HCEC 1CT (cell line): ENCODE results near the gene REV1.
"Not testable (repeated sequence)": the region's sequence is repeated elsewhere in the genome, so short reads cannot be mapped to it uniquely, and the experiment has no call there.

Experiments used
- DNase-seq: peaks from one replicate; pipeline ENCODE4 v3.0.0-alpha.2; 2017

Gene REV1

GRCh38 chr2:99489761-99490622 is at the start of gene REV1:
TSS of gene REV1 (minus strand) at chr2:99490017. CDS start at chr2:99464975, 25,042 bp downstream.
- peak; percentile 92 for DNase-seq

GRCh38 chr2:99537910-99538485 is 48.2 kb upstream of the REV1 start:
- no peak for DNase-seq

- no peak for DNase-seq
These were observed 34.2 kb upstream of the REV1 start for GRCh38 chr2:99524056-99524455.

GRCh38 chr2:99522157-99522556 is 32.3 kb upstream of the REV1 start:
- no peak for DNase-seq

GRCh38 chr2:99520813-99521212 is 31.0 kb upstream of the REV1 start:
- DNase-seq: no peak

DNA sequence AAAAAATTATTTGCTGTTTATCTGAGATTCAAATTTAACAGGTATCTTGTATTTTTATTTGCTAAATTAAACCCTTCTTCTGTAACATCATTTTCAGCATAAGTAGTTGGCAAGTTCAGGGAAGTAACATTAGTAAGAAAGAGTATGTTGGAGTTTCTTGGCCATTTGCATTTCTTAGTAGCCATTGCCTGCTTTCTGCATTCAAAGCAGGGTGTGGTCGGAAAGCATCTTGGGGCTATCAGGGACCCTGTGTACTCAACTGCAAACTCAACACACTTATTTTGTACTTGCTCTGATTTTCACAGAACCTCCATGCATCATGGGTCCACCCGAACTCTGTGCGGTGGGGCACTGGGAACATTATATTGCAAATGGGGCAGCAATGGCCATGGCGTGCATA is 30.4 kb upstream of the REV1 start:
- no peak for DNase-seq

GRCh38 chr2:99514357-99514756 is 24.5 kb upstream of the REV1 start:
- DNase-seq: no peak

DNA sequence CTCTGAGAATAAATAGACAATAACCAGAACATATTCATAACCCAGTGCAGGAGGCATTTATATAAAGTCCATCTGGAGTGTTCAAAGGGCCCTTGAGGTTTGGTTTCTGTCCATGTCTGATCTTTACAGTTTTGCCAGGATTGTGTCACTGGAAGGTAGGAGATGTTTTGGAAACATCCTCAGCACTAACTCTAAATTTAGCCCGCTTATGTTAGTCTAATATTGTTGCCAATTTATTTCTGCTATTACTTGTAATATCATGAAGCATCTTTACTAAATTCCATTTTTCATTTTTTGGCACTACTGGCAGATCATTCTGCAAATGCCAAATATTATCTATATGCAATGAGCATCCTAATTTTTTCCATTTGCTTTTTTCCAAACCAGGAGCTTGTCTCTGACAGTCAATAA is 22.4 kb upstream of the REV1 start:
- DNase-seq: no peak

- no peak for DNase-seq
These were observed 19.6 kb upstream of the REV1 start for GRCh38 chr2:99509387-99509786.

DNA sequence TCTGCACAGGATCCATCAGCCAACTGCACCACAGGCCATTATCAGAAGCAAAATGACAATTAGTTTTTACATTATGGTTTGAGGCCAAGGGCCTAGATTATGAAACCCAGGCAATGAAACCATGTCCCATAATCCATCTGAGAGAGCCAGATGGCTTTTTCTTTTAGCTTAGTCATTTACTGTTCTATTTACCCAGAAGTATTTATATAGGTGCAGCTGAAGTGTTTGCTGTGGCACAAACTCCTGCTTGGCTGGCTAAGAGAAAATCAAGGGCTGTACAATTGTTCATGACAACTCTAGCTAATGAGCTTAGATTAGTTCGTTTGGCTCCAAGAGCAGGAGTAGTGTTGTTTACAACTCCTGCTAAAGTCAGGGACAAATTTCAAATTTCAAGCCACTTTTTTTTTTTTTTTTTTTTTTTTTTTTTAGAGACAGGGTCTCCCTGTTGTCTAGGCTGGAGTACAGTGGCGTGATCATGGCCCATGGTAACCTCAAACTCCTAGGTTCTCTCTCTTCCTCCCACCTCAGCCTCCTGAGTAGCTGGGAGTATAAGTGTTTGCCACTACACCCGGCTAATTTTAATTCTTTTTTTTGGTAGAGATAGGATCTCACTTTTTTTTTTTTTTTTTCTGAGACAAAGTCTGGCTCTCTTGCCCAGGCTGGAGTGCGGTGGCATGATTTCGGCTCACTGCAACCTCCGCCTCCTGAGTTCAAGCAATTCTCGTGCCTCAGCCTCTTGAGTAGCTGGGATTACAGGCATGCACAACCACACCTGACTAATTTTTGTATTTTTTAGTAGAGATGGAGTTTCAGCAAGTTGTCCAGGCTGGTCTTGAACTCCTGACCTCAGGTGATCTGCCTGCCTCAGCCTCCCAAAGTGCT is 18.4 kb upstream of the REV1 start:
- no peak for DNase-seq

GRCh38 chr2:99504844-99505584 is 15.2 kb upstream of the REV1 start:
- no peak for DNase-seq

DNA sequence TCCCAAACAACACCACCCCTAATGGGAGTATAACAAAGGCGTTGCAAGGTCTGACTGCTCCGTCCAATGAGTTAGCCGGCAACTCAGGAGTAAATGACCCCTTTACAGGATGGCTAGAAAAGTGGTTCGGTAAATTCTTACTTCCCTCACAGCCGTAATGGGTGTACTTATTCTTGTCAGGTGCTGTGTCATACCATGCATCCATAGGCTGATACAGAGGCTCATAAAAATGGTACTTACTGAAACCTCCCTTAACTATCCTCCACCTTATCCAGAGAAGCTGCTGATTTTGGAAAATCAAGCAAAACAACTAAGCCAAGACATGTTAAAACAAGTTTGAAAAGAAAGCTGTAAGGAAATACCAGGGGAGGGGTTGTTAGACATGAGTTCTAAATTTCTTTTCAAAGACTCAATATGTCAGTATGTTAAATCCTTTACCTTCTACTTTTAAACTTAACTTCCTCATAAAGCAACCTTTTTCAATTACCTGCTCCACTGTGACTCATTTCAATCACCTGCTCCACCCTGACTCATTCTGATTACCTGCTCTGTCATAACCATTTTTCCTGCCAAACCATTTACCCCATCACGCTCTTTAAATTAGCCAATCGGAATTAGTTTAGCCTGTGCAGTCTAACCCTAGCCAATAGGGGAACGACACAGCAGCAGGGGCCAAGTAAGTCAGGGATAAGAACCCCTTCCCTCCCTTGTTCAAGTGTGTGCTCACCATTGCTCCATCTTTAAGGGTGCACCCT is 14.0 kb upstream of the REV1 start:
- not testable (repeated sequence) for DNase-seq

GRCh38 chr2:99496021-99496420 is 6.2 kb upstream of the REV1 start:
- no peak for DNase-seq

DNA sequence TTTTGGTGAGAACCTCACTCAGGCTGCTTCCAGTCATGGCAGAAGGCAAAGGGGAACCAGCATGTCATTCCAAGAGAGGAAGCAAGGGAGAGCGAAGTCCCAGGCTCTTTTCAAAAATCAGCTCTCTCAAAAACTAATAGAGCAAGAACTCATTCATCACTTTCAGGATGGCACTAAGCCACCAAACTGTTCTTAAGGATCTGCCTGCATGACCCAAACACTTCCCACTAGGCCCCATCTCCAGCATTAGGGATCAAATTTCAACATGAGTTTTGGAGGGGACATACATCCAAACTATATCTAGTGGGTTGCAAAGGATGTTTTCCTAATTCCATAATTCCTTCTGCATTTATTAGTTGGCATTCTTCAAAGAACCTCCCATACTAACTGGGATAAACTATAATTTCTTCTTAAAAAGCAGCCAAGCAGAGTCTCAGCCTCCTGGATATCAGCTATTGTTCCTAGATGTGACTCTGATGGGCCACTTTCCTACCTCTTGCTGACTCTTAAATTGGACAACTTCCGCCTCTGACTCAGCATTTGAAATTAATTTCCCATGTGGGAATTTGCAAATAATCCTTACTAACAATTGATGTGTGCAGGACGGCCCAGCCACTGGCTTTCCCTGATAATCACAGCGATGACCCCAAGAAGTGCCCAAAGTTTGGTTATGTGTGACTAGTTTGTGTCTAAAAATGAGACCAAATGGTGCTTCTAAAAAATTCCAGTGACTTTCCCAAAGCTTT is 5.5 kb upstream of the REV1 start:
- no peak for DNase-seq

GRCh38 chr2:99492721-99493120 is 2.9 kb upstream of the REV1 start:
- DNase-seq: no peak

- DNase-seq: no peak
These were observed 1.0 kb upstream of the REV1 start for GRCh38 chr2:99490623-99491461.

DNA sequence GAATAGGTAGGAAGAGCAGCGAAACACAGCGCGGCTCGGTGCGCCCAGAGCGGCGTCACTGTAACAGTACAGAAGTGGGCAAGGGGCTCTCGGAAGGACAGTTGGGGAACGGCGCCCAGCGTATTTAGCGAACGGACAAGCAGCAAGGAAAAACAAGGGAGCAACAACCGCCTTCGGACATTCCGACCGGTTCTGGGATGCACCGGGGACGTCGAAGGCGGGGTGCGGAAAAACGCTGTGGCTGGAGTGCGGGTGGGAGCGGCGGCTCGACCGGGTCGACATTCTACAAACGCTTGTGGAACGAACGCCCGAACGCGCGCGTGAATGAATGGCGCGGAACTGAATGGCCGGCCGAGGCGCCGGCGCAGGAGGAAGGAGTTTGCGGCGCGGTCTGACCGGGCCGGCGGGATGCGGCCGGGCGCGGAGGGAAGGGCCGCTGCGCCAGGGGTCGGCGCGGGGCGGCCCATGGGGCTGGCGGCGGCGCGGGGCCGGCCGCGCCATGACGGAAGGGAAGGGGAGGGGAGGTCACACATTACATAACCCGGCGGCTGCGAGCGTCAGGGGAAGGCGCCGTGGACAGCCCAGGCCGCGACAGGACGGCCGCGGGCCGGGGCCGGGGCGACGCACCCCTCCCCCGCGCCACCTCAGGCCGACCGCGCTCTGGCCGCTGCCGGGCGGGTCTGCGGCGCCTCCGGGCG is 605 bp downstream of the REV1 start:
- DNase-seq: peak; percentile 49

- DNase-seq: no peak
These were observed 1.2 kb downstream of the REV1 start for GRCh38 chr2:99488539-99489062.

DNA sequence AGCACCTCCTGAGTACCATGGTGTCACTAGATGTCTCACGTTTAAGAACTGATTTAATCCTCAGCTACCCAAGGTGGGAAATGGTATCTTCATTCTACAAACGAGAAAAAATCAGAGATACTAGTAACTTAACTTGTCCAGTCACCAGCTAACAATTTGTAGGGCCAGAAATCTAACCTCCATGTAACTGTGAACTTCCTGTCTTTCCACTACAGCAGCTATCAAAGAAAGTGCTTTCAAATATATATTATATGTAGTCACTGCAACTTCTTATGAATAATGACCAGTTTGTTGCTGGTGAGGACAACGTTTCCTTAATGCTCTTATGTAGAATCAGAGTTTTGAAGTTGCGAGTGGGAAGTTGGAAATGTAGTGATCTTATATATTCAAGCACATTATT is 1.9 kb downstream of the REV1 start:
- peak; percentile 20 for DNase-seq
